ENCODE measurements around the gene KLHL29.

DNA sequence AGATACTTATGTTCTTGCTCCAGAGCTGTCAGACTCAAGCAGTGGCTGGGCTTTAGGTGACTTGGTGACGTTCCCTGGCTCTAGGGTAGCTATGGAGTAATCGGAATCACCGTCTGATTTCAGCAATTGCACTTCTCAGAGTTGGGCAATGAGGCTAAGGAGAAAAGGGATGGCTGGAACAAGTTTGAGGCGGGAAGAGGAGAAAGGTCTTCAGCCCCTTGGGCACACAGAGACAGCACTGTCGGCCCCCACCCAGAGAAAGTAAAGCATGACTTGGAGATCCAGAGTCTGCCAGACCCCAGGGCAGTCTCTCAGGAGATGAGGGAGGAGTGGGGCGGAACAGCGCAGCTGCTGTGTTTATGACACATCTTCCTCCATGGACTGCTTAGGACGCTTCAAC lies 114.5 kb downstream of the KLHL29 start:
- TF ChIP-seq POLR2A (IDR thresholded peaks at IDR 0.05; ENCODE audit: low read depth, low read length) (no peak), POLR2AphosphoS5 (IDR thresholded peaks at IDR 0.05; ENCODE audit: low read depth, low read length) (no peak)
